Stomach (tissue), 4 donors: ENCODE measurements around the gene SYNJ2.

Source experiments
- CTCF ChIP-seq, 7 experiments: fragments of 450-650 bp in 4 of 7; fragments of 200-600 bp in 3 of 7; sonication (generic) in 3 of 7; IDR thresholded peaks; one replicate each; pipeline ENCODE4 v1.5.1; 2016 to 2019; ENCODE audit warnings: antibody characterized with exemption in 7 of 7, control low read depth in 2 of 7, mild to moderate bottlenecking in 1 of 7
- EP300 ChIP-seq: sonication (generic); formaldehyde crosslinking; IDR thresholded peaks from one replicate; pipeline ENCODE4 v1.6.1; 2017; ENCODE audit warnings: antibody characterized with exemption
- POLR2AphosphoS5 ChIP-seq, 3 donors: sonication (generic); formaldehyde crosslinking; IDR thresholded peaks; one replicate each; pipeline ENCODE4 v1.6.1; 2016; ENCODE audit warnings: antibody characterized with exemption in 3 of 3

- no peak for TF ChIP-seq CTCF (IDR thresholded peaks at IDR 0.05)
- TF ChIP-seq POLR2AphosphoS5 (IDR thresholded peaks at IDR 0.05): no peak
- no peak for TF ChIP-seq EP300
These were observed 133.4 kb downstream of the SYNJ2 start for GRCh38 chr6:158115102-158115501.
